ENCODE measurements around the gene NR3C1.

Gene NR3C1

DNA sequence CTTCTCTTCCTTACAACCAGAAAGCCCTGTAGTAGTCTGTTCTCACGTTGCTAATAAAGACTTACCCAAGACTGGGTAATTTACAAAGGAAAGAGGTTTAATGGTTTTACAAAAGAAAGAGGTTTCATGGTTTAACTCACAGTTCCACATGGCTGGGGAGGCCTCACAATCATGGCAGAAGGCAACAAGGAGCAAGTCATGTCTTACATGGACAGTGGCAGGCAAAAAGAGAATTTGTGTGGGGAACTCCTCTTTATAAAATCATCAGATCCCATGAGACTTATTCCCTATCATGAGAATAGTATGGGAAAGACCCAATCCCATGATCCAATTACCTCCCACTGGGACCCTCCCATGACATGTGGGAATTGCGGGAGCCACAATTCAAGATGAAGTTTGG, 164.9 kb downstream of the NR3C1 start:
- H3K36me3 ChIP-seq (ENCODE audit: control insufficient read depth in 1 of 2, insufficient read depth in 2 of 2, low read depth in 1 of 2, low read length in 2 of 2): no peaks in the 10 kb centered on the region
- H2AFZ ChIP-seq (ENCODE audit: low read depth, low read length): no peak overlapping the region
- no peak overlapping the region for H3K4me2 ChIP-seq (ENCODE audit: low read length, poor library complexity, severe bottlenecking)
- H3K9me3 ChIP-seq (ENCODE audit: control insufficient read depth, low read length): no peaks in the 10 kb centered on the region
- H2BK15ac ChIP-seq (ENCODE audit: low read depth, poor library complexity, severe bottlenecking): no peak overlapping the region
- no peak overlapping the region for H3K9ac ChIP-seq (ENCODE audit: low read length)
- no peak overlapping the region for H2AK5ac ChIP-seq (ENCODE audit: low read length, severe bottlenecking)
- WGBS: 100% methylated on average over 2 of the region's 2 CpGs
- H3K4me1 ChIP-seq (ENCODE audit: control insufficient read depth, insufficient read depth, low read depth, low read length): peaks cover 8% of the 10 kb centered on the region
- no peak overlapping the region for H2BK120ac ChIP-seq (ENCODE audit: low read depth, low read length)
- no peak overlapping the region for H4K8ac ChIP-seq (ENCODE audit: low read length)
- H3K4me3 ChIP-seq (ENCODE audit: insufficient read depth in 1 of 2, low read depth in 1 of 2, low read length in 2 of 2): no peak overlapping the region
- no peak overlapping the region for H3K18ac ChIP-seq (ENCODE audit: low read depth in 1 of 2, low read length in 2 of 2)
- H3K27ac ChIP-seq (ENCODE audit: low read length, poor library complexity, severe bottlenecking): no peak overlapping the region
- H3K4ac ChIP-seq (ENCODE audit: low read depth in 1 of 2, low read length in 2 of 2): no peak overlapping the region
- no peaks in the 10 kb centered on the region for H3K27me3 ChIP-seq (ENCODE audit: control insufficient read depth in 1 of 2, insufficient read depth in 1 of 2, low read length in 2 of 2)
- peaks cover 2% of the 10 kb centered on the region for H3K79me1 ChIP-seq (replicated peaks; ENCODE audit: low read length, poor library complexity, severe bottlenecking)
- no peak for DNase-seq
- no peak overlapping the region for H4K91ac ChIP-seq (ENCODE audit: low read length)
- H3K14ac ChIP-seq (ENCODE audit: low read length in 2 of 2): no peak overlapping the region
- H3K23ac ChIP-seq (ENCODE audit: low read length in 2 of 2): no peak overlapping the region
- no peak overlapping the region for H2BK5ac ChIP-seq (ENCODE audit: low read depth, low read length, poor library complexity, severe bottlenecking)
- H2BK12ac ChIP-seq (ENCODE audit: low read length in 2 of 2): no peak overlapping the region

DNA sequence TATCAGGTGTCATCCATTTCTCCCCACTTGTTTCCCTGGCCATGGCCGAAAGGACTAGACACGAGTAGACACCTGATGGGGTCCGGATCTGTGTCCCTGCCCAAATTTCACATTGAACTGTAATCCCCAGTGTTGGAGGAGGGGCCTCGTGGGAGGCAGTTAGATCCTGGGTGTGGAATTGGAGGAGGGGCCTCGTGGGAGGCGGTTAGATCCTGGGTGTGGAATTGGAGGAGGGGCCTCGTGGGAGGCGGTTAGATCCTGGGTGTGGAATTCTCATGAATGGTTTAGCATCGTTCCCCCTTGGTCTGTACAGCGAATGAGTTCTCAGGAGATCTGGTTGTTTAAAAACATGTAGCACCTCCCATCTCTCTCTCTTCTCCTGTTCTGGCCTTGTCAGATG, 165.8 kb downstream of the NR3C1 start:
- H3K79me1 ChIP-seq (replicated peaks; ENCODE audit: low read length, poor library complexity, severe bottlenecking): no peaks in the 10 kb centered on the region
- no peak overlapping the region for H3K27ac ChIP-seq (ENCODE audit: low read length, poor library complexity, severe bottlenecking)
- 96% methylated on average over 9 of the region's 10 CpGs for WGBS
- no peak overlapping the region for H3K14ac ChIP-seq (ENCODE audit: low read length in 2 of 2)
- peaks cover 5% of the 10 kb centered on the region for H3K4me1 ChIP-seq (ENCODE audit: control insufficient read depth, insufficient read depth, low read depth, low read length)
- no peak overlapping the region for H3K4ac ChIP-seq (ENCODE audit: low read depth in 1 of 2, low read length in 2 of 2)
- H2AFZ ChIP-seq (ENCODE audit: low read depth, low read length): no peak overlapping the region
- no peaks in the 10 kb centered on the region for H3K27me3 ChIP-seq (ENCODE audit: control insufficient read depth in 1 of 2, insufficient read depth in 1 of 2, low read length in 2 of 2)
- no peak overlapping the region for H3K9ac ChIP-seq (ENCODE audit: low read length)
- no peak overlapping the region for H2BK120ac ChIP-seq (ENCODE audit: low read depth, low read length)
- no peak overlapping the region for H3K4me2 ChIP-seq (ENCODE audit: low read length, poor library complexity, severe bottlenecking)
- H2BK12ac ChIP-seq (ENCODE audit: low read length in 2 of 2): no peak overlapping the region
- no peak overlapping the region for H2BK15ac ChIP-seq (ENCODE audit: low read depth, poor library complexity, severe bottlenecking)
- DNase-seq: no peak
- no peak overlapping the region for H4K91ac ChIP-seq (ENCODE audit: low read length)
- H3K36me3 ChIP-seq (ENCODE audit: control insufficient read depth in 1 of 2, insufficient read depth in 2 of 2, low read depth in 1 of 2, low read length in 2 of 2): no peaks in the 10 kb centered on the region
- H3K23ac ChIP-seq (ENCODE audit: low read length in 2 of 2): no peak overlapping the region
- no peak overlapping the region for H3K18ac ChIP-seq (ENCODE audit: low read depth in 1 of 2, low read length in 2 of 2)
- no peaks in the 10 kb centered on the region for H3K9me3 ChIP-seq (ENCODE audit: control insufficient read depth, low read length)
- no peak overlapping the region for H3K4me3 ChIP-seq (ENCODE audit: insufficient read depth in 1 of 2, low read depth in 1 of 2, low read length in 2 of 2)
- H2BK5ac ChIP-seq (ENCODE audit: low read depth, low read length, poor library complexity, severe bottlenecking): no peak overlapping the region
- H4K8ac ChIP-seq (ENCODE audit: low read length): no peak overlapping the region
- no peak overlapping the region for H2AK5ac ChIP-seq (ENCODE audit: low read length, severe bottlenecking)

DNA sequence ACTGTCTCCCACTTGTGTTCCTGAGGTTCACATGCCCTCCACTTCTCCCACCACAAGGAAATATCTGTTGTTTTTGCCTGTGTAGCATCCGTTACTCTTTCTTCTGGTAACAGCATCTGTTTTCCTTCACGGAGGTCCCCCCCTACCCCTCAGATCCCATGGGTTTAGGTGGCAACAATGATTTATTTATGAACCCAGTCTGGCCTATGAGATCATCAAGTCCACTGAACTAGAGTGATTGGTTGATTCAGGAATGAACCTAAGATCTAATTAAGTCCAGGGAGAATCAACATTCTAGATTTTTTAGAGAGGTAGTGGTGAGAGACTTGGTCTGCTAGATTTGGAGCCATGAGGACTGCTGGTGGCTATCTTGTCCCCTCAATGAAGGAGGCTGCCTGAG, 166.8 kb downstream of the NR3C1 start:
- no peak overlapping the region for H2BK15ac ChIP-seq (ENCODE audit: low read depth, poor library complexity, severe bottlenecking)
- no peak overlapping the region for H3K9ac ChIP-seq (ENCODE audit: low read length)
- H3K27ac ChIP-seq (ENCODE audit: low read length, poor library complexity, severe bottlenecking): no peak overlapping the region
- H3K79me1 ChIP-seq (replicated peaks; ENCODE audit: low read length, poor library complexity, severe bottlenecking): no peaks in the 10 kb centered on the region
- H3K14ac ChIP-seq (ENCODE audit: low read length in 2 of 2): no peak overlapping the region
- H3K27me3 ChIP-seq (ENCODE audit: control insufficient read depth in 1 of 2, insufficient read depth in 1 of 2, low read length in 2 of 2): no peaks in the 10 kb centered on the region
- H3K4me2 ChIP-seq (ENCODE audit: low read length, poor library complexity, severe bottlenecking): no peak overlapping the region
- 43% methylated on average over 1 of the region's 2 CpGs for WGBS
- peaks cover 12% of the 10 kb centered on the region for H3K4me1 ChIP-seq (ENCODE audit: control insufficient read depth, insufficient read depth, low read depth, low read length)
- H3K23ac ChIP-seq (ENCODE audit: low read length in 2 of 2): no peak overlapping the region
- H3K36me3 ChIP-seq (ENCODE audit: control insufficient read depth in 1 of 2, insufficient read depth in 2 of 2, low read depth in 1 of 2, low read length in 2 of 2): no peaks in the 10 kb centered on the region
- no peaks in the 10 kb centered on the region for H3K9me3 ChIP-seq (ENCODE audit: control insufficient read depth, low read length)
- no peak overlapping the region for H2BK12ac ChIP-seq (ENCODE audit: low read length in 2 of 2)
- no peak overlapping the region for H2AK5ac ChIP-seq (ENCODE audit: low read length, severe bottlenecking)
- no peak overlapping the region for H3K4ac ChIP-seq (ENCODE audit: low read depth in 1 of 2, low read length in 2 of 2)
- no peak overlapping the region for H3K18ac ChIP-seq (ENCODE audit: low read depth in 1 of 2, low read length in 2 of 2)
- no peak overlapping the region for H4K8ac ChIP-seq (ENCODE audit: low read length)
- no peak overlapping the region for H2BK5ac ChIP-seq (ENCODE audit: low read depth, low read length, poor library complexity, severe bottlenecking)
- H2BK120ac ChIP-seq (ENCODE audit: low read depth, low read length): no peak overlapping the region
- no peak overlapping the region for H3K4me3 ChIP-seq (ENCODE audit: insufficient read depth in 1 of 2, low read depth in 1 of 2, low read length in 2 of 2)
- no peak overlapping the region for H2AFZ ChIP-seq (ENCODE audit: low read depth, low read length)
- DNase-seq: no peak
- no peak overlapping the region for H4K91ac ChIP-seq (ENCODE audit: low read length)

DNA sequence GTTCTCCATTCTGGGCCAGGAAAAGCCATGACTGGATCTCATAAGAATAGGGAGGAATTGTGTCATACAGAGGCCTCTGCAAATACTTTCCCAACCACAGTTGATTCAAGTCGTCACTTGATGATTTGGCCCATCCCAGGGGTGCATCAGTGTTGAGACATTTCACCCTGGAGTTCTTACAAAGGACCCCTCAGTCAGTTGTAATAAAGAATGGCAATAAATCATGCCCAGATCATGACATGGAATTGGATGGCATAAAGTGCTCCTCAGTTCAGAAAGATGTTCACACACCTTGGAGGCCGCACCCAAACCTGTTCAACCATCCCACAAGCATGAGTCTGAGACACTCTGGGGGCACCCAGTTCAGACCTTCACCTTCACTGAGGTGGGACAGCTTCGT, 168.1 kb downstream of the NR3C1 start:
- H3K14ac ChIP-seq (ENCODE audit: low read length in 2 of 2): no peak overlapping the region
- no peak overlapping the region for H3K23ac ChIP-seq (ENCODE audit: low read length in 2 of 2)
- H2BK15ac ChIP-seq (ENCODE audit: low read depth, poor library complexity, severe bottlenecking): no peak overlapping the region
- H3K79me1 ChIP-seq (replicated peaks; ENCODE audit: low read length, poor library complexity, severe bottlenecking): no peaks in the 10 kb centered on the region
- peaks cover 14% of the 10 kb centered on the region for H3K4me1 ChIP-seq (ENCODE audit: control insufficient read depth, insufficient read depth, low read depth, low read length)
- H3K27me3 ChIP-seq (ENCODE audit: control insufficient read depth in 1 of 2, insufficient read depth in 1 of 2, low read length in 2 of 2): no peaks in the 10 kb centered on the region
- H2BK120ac ChIP-seq (ENCODE audit: low read depth, low read length): no peak overlapping the region
- H3K4me2 ChIP-seq (ENCODE audit: low read length, poor library complexity, severe bottlenecking): no peak overlapping the region
- peak overlapping the region in 1 of 2 experiments; percentile 31 for H2BK12ac ChIP-seq (ENCODE audit: low read length in 2 of 2)
- peak overlapping the region; percentile 67 for H3K9ac ChIP-seq (ENCODE audit: low read length)
- 86% methylated on average over 3 of the region's 3 CpGs for WGBS
- H2AFZ ChIP-seq (ENCODE audit: low read depth, low read length): no peak overlapping the region
- H2BK5ac ChIP-seq (ENCODE audit: low read depth, low read length, poor library complexity, severe bottlenecking): no peak overlapping the region
- no peak overlapping the region for H3K4me3 ChIP-seq (ENCODE audit: insufficient read depth in 1 of 2, low read depth in 1 of 2, low read length in 2 of 2)
- H4K91ac ChIP-seq (ENCODE audit: low read length): no peak overlapping the region
- no peaks in the 10 kb centered on the region for H3K36me3 ChIP-seq (ENCODE audit: control insufficient read depth in 1 of 2, insufficient read depth in 2 of 2, low read depth in 1 of 2, low read length in 2 of 2)
- no peak overlapping the region for H3K27ac ChIP-seq (ENCODE audit: low read length, poor library complexity, severe bottlenecking)
- no peak overlapping the region for H2AK5ac ChIP-seq (ENCODE audit: low read length, severe bottlenecking)
- DNase-seq: peak; percentile 61
- no peaks in the 10 kb centered on the region for H3K9me3 ChIP-seq (ENCODE audit: control insufficient read depth, low read length)
- H3K18ac ChIP-seq (ENCODE audit: low read depth in 1 of 2, low read length in 2 of 2): no peak overlapping the region
- H3K4ac ChIP-seq (ENCODE audit: low read depth in 1 of 2, low read length in 2 of 2): no peak overlapping the region
- H4K8ac ChIP-seq (ENCODE audit: low read length): no peak overlapping the region

Measured in mesenchymal stem cell (in vitro differentiated cells and primary cell).